Stimulated activated CD8-positive, alpha-beta memory T cell treated with anti-CD3 and anti-CD28 coated beads, Interleukin-12 subunit alpha, Interleukin-12 subunit beta, amount 100 ng/mL, for 1 hour (primary cell): Measurements from ENCODE around the gene NTNG1.

Experiments
- DNase-seq: peaks from one replicate; pipeline ENCODE4 v3.0.0-alpha.2; 2020; ENCODE audit warnings: low read depth

Gene NTNG1

DNA sequence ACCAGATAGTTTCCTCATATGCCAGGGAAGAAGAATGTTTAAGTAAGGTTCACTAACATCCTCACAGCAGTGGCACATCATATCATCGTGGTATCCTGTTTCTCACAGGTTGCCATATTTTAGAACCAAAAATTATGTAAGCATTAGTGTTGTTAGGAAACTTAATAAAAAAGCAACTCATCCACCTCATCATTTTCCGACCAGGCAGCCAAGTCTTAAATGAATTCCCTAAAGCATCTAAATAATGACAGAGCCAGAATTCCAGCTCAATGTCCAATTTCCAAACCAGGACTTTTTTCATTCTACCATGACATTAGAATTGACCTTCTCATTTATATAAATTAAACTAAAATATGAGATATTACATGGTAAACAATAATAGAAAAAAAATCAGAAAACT is 272.7 kb downstream of the NTNG1 start:
- no peak for DNase-seq

DNA sequence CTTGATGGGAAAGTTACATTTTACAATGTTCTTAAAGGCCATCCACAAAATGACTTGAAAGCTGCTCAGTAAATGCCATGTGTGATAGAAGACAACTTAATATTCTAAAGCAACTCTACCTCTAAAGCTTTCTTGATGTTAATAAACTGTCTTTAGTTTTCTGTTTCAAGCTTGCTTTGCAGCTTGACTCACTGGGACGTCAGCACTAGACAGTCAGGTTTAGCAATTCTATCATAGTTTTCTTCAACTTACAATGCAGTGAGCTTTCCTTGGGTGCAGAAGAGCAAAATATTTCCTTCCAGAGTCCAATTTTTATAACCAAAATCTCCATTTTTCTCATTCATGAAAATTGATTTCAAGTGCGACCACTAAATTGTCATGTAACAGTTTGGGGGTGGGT is 273.1 kb downstream of the NTNG1 start:
- DNase-seq = no peak

DNA sequence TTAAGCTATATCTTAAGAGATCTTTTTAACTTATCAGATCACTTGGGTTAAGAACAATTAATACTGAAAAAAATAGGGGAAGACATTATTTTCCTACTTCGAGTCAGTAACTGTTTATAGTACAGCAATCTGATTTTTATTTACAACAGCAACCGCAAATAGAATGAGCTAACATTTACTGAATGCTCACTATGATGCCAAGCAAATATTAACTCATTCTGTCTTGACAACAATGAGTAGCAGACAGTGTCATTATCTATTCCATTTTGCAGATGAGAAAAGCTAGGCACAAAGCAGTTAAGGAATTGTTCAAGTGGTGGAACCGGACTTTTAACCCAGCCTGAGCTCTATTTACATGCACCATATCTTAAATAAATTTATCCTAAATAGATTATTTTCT is 273.7 kb downstream of the NTNG1 start:
- DNase-seq = no peak

DNA sequence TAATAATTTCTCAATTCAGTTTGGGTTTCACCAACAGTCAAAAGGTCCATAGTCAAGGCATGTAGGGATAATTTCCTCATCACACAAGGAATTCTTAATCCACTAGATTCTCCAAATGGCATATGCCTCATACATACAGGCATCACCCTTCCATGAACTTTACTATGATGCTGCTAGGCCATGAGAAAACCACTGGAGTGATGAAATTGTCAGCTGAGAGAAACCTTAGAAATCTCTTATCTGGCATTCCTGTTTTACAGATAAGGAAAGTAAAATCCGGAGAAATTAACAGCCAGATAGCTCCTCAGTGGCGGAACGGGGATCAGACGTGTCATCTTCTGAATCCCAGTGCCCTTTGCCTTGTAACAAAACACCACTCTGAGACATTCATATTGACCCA is 274.4 kb downstream of the NTNG1 start:
- no peak for DNase-seq

DNA sequence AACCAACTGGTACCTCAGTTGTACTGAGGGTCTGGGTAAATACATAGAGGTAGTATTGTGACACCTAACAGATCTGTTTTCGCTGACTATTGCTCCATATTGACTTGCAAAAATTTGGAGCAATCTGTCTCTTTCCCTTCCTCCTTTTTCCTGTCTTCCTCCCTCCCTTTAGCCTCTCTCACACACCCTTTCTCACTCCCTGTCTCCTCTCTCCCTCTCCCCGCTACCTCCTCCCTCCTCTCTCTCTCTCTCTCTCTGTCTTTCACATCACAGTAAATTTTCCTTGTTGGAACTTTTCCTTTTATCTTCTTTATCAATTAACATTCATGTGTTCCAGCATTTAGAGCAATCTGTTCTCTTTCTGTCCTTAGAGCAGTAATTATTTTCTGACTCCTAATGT is 278.2 kb downstream of the NTNG1 start:
- DNase-seq = no peak

DNA sequence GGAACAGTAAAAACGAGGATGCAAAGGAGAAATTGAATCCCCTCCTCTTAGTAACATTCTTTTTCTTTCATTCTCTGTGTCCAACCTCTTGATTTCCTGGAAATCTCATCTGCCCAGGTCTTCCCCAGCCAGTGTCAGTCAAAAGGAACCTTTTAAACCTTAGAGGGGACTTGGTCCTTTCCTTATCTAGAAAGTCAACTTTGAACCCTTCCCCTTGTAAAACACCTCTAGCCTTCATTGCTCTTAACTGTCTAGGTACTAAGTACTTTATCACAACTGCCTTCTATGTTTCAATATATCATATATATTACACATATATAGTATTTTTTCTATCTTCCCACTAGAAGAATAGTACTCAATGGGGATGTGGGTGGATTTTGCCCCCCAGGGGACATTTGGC is 282.1 kb downstream of the NTNG1 start:
- DNase-seq = no peak

DNA sequence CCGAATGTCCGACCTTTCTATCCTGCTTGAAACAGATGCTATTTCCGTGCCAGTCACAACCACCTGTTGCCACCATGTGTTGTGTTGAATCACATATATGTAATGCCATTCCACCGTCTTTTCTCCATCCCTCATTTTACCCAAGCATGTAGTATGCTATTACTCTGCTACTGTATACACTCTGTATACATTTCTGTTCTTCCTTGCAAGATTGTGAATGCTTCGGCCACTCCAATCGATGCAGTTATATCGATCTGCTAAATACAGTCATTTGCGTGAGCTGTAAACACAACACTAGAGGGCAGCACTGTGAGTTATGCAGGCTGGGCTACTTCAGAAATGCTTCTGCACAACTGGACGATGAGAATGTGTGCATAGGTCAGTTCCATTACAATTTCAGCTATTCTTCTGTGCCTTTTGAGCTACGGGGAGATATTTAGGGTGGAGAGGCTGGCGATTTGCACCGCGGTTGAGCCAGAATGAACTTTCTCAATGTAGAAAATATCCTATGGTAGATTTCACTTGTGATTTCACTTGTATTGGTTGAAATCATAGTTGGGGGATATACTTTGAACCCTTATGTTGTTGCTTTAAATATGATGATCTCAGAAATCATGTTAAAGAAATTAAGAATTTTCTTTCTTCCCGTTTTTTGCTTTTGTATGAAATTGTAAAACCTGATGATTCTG is 289.8 kb downstream of the NTNG1 start:
- DNase-seq = peak; percentile 1

DNA sequence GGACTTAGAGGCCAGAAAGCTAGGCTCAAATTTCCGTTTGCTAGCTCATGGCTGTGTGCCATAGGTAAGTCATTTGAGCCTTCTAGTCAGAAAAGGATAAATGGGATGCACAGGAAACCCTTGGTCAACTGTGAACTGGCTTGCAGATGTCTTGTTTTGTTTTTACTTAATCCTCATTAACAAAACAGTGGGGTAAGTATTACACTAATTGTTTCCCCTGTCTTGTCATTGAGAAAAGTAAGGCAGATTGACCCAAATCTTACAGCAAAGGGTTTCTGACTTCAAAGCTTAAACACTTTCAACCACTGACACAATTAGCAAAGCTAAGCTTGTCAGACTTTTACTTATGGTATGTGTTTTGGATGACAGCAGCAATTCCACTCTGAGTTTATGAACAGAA is 291.3 kb downstream of the NTNG1 start:
- no peak for DNase-seq

DNA sequence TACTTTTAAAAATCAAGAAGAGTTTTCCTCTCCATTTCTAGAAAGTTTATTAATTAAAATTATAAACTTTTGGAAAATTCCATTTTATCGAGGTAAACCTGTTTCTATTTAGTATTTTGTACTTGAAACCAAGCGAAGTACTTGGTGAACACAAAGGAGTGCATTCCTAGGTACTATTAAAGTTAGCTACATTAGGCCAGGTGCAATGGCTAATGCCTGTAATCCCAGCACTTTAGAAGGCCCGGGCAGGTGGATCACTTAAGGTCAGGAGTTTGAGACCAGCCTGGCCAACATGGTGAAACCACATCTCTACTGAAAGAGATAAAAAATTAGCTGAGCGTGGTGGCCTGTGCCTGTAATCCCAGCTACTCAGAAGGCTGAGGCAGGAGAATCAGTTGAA is 292.2 kb downstream of the NTNG1 start:
- no peak for DNase-seq

DNA sequence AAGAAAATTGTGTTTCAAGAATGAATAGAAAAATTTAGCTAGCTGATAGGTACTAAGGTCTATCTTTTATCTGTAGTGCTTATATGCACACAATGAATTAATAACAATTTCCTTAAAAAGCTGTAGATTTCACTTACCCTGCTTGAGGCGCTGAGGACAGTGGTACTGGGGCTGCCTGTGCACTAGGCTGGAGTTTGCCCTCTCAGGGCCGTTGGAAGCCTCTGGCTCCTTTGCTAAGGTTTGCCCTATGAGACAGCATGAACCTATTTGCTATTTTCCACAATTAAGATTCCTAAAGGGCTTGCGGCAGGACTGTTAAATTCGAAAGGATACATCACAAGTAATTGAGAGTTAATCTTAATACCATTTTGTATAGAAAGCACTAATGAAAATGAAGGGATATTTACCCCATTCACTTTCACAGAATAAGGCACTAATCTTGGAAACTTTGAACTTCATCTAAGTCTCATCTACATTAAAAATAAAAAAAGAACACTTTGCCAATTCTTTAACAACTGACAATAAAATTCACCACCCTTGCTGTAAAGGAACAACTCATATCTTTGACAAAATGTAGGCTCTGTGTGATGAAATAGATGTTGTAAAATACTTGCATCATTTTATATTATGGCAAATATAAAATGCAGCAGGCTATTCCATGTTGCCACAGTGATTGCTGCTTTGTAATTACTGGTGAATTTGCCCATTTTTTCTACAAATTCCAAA is 293.0 kb downstream of the NTNG1 start:
- no peak for DNase-seq

DNA sequence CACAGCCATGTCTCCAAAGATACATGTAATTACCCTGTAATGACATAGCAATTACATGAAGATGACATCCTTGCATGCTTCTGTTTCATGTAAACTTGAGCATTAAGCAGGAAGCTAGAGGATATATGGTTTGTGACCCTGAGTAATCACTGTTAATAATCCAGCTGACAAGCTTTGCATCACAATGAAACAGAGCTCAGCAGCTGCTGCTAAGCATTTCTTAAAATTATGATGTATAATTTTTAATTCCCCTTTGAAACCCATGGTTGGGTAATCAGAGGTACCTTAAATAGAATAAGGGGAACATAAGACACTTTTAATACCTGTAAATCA is 293.5 kb downstream of the NTNG1 start:
- DNase-seq = no peak

DNA sequence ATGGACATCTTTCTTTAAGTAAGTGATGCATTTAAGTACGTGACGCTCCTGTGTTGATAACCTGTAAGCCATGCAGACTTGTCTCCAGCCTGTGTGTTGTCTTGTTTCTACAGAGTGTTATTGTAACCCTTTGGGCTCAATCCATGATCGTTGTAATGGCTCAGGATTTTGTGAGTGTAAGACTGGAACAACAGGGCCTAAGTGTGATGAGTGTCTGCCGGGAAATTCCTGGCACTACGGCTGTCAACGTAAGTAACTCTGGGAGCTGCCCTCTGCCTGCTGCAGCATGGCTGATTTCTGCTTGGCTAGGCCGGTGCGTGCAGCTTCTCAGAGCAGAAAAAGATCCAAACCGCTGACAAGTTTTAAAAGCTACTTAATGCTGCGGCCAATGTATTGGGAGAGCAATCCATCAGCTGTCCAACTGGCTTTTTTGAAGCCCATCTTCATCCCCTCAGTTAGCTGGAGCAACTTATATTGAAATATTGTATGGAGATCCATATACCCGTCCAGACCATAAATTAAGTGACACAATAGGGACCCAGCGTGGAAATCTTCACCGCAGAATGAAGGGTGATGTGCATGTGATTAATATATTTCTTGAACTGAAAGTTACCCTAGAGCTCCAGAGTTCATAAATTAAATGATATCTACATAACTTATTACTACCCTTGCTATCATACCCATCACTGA is 295.9 kb downstream of the NTNG1 start:
- no peak for DNase-seq

DNA sequence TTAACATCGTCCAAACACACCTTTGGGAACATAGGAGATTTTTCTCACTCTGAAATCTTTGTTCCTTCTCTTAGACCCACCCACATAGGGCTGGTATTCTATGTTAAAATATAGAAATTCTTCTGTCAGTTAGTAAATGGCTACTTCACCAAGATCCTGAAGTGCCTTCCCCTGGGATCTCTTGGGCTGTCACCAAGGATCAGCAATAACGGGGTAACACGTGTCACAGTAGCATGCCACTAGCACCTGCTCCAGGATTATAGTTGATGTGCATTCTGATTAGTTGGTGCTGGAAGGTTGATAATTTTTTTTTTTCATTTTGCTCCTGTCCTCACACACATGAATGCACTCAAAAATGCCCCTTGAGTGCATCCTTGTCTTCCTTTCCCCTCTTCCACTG is 298.7 kb downstream of the NTNG1 start:
- DNase-seq = no peak

DNA sequence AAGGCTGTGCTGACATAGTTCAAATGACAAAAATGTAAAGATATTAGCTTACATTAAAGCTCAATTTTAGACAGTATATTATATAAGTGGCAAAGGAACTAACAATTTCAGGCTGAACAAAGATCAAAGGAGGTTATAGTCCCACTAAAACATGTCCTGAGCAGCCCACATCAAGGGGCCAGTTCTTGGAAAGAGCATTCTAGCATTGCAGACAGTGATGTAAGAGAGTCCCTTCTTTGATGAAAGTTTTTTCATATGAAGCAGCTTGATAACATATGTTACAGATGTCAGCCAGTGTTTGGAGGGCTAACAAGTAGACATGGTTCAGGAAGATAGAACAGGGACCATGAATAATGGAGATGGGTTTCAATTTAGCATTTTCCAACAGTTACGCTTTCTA is 301.7 kb downstream of the NTNG1 start:
- DNase-seq = no peak

DNA sequence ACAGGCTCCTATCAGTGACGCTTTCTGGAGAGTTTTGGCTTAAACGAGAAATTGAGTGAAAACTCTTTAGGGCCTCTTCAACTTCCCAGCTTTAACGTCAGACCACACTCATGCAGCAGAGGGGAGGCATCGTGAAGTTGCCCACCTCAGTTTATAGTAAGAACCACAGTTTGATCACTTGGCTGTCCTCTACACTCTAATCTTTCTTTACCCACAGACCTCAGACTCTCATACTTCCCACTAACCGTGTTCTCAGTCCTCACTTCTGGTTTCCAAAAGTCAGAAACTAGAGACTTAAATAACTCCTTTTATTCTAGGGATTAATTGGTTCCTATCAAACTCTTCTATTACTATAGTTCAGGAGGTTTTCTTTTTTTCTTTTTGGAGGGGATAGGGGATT is 302.2 kb downstream of the NTNG1 start:
- DNase-seq = no peak

DNA sequence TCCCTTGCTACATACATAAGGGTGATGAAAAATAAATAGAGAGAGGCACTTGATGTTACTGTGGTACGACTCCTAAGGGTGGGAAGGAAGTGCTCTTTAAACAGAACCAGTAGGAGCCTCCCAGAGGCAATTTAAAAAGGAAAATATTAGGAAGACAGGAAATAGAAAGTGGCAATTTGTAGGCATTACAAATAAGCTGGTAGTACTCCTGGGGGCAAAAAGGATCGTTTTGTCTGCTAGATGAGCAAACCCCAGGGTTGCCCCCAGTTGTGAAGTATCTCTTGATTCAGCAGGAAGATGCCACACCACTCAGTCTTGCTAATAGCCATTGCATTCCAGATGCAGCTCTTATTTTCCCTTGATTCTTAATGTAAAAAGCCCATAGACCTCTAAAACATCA is 303.0 kb downstream of the NTNG1 start:
- DNase-seq = no peak

DNA sequence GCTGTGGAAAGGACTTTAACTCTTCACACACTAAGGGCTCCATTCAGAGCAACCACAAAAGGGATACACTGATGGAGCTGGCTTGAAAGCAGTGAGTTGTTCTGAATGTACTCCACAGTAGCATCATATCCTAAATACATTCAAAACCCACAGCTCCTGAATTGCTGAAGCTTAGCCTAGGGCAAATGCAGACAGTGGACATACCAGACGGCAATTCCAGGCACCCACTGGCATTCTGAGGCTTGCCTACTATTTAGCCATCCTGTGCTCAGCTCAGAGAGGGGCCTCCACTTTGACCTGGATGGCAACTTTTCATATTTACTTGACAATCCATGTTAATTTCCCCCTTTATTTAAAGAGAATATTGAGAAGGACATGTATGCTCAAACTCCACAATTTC is 303.5 kb downstream of the NTNG1 start:
- DNase-seq = no peak

DNA sequence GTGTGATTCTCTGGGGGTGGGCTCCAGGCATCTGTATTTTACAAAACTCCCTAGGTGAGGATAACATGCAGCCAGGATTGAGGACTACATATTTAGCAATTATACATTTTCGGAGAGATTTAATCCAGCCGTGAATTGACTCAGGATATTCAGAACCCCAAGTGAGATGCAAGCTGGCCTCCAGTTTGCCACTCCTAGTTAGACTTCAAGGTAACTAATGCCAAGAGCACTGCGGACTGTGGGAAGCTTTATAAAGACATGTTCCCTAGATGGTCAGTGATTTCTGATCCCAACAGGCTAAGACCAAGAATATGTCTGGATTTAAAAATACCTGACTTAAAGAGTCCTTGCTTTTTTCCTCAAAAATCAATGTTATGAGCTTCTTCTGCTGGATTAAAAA is 308.5 kb downstream of the NTNG1 start:
- no peak for DNase-seq

DNA sequence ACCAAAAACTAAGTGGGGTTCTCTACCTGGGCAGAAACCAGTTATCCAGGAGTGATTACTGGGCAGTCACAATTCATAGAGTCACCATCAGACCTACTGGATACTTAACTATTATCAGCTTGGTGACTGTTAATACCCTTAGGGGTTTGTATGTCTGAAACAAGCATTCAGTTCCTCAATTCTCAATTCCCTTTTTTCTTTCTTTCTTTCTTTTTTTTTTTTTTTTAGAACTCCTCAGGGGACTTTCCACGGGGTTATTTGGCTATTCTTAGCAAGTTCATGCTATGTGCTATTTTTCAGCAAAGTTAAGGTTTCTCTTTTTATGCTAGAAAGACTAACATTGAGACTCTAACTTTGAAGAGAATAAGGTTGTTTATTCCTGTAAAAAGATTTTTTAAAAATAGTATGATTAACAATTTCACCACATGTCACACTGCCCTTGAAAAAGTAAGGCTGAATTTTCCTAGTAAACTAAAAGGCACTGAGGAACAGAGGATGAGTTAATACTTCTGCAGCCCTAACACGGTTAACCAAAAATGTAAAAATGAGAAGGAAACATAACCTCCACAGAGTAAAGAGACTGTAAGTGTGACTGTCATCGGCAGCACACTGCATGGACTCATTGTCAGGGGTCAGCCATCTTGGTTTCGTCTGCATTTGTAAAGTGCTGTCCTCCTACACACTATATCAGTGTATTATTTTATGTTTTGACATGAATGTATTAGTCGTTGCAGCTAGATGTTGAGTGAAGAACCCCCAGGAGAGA is 310.2 kb downstream of the NTNG1 start:
- DNase-seq = no peak

DNA sequence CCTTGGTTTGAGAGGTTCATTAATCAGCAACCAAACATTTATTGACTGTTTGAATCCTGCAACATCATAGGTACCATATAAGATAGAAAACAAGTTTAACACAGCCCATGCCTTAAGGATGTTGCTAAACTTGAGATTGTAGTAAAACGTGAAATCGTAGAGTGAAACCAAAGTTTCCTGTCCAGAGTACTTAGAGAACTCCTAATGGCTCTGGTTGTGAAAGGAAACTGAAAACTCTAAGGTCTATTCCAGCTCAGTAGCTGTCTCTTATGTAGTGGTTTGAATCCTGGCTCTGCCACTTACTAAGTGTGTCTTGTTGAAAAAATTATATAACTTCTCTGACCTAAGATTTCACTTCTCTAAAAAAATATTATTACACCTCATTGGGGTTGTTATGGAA is 310.9 kb downstream of the NTNG1 start:
- no peak for DNase-seq

DNA sequence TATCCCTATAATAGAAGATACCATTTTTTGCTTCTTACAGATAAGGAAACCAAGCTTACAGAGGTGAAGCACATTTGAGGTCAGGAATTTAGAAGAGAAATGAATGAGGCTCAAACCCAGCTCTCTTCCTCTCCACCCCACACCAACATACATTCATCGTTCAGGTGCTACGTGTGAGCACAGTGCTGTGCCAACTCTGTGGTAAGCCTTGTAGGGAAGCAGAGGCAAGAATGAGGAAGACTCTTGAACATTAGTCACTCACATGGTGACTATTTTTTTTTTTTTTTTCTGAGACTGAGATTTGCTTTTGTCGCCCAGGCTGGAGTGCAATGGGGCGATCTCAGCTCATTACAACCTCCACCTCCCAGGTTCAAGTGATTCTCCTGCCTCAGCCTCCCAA is 314.0 kb downstream of the NTNG1 start:
- DNase-seq = no peak

DNA sequence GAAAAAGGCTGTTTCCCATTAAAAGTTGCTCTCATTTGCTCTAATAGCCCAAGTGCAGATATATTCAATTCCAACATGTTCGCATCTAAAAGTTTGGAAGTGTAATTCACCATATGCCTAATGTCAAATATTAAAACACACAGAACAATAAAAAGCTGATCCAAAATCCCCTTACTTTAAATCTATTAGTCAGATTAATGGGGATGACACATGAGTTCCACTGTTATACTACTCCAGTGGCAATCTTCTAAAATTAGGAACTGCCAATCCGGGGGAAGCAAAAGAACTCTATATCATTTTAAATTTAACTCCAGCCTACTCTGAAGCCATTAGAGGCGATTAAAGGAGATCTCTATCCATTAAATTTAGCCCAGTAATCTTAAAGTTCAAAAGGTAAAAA is 317.1 kb downstream of the NTNG1 start:
- DNase-seq = no peak
